Measurements from ENCODE around the gene FOXRED1. TPM values are rescaled to one million over a fixed set of nuclear protein-coding genes. Genes with fewer than 3 reads are reported as not detected.
A peak's percentile ranks its signal among the peaks of the same experiment; 100 is the strongest.

The FOXRED1 gene
- total RNA-seq, 1 donor from 2014 or later: 16.3 TPM

DNA sequence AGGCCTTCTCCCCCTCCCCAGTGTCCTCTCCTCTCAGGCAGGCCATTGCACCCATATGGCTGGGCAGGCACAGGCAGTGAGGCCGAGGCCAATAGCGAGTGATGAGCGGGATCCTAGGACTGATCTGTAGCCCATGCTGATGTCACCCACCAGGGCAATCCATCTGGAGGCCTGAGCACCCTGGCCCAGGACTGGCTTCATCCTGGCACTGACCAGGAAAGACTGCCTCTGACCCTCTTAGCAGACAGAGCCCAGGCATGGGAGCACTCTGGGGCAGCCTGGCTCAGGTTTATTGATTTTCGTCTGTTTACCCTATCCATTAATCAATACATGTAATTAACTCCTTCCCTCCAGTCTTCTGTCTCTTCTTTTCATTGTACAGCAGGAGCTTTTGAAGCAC is 8.8 kb downstream of the FOXRED1 start:
- Histone ChIP-seq H3K4me2 (ENCODE audit: low read length) (no peak overlapping the region), H3K27me3 (ENCODE audit: insufficient read depth, low read length) (no peaks in the 10 kb centered on the region), H2AFZ (ENCODE audit: low read depth, low read length) (no peak overlapping the region), H3K27ac (ENCODE audit: low read depth, low read length) (no peak overlapping the region), H3K4me1 (ENCODE audit: insufficient read depth, low read length) (peaks cover 8% of the 10 kb centered on the region), H3K9me3 (ENCODE audit: insufficient read depth, low read depth, low read length) (no peaks in the 10 kb centered on the region), H4K20me1 (ENCODE audit: insufficient read depth, low read length) (no peaks in the 10 kb centered on the region), H3K9ac (ENCODE audit: low read length) (no peak overlapping the region), H3K79me2 (ENCODE audit: insufficient read depth, low read length) (no peaks in the 10 kb centered on the region), H3K36me3 (ENCODE audit: insufficient read depth, low read length) (peaks cover 9% of the 10 kb centered on the region), H3K4me3 (ENCODE audit: insufficient read depth, low read depth, low read length) (no peak overlapping the region)
- no peak for TF ChIP-seq EZH2 (IDR thresholded peaks at IDR 0.05; ENCODE audit: insufficient read depth, low read length)
- TF ChIP-seq, protein P1, sequence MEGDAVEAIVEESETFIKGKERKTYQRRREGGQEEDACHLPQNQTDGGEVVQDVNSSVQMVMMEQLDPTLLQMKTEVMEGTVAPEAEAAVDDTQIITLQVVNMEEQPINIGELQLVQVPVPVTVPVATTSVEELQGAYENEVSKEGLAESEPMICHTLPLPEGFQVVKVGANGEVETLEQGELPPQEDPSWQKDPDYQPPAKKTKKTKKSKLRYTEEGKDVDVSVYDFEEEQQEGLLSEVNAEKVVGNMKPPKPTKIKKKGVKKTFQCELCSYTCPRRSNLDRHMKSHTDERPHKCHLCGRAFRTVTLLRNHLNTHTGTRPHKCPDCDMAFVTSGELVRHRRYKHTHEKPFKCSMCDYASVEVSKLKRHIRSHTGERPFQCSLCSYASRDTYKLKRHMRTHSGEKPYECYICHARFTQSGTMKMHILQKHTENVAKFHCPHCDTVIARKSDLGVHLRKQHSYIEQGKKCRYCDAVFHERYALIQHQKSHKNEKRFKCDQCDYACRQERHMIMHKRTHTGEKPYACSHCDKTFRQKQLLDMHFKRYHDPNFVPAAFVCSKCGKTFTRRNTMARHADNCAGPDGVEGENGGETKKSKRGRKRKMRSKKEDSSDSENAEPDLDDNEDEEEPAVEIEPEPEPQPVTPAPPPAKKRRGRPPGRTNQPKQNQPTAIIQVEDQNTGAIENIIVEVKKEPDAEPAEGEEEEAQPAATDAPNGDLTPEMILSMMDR (IDR thresholded peaks at IDR 0.05; ENCODE audit: insufficient read depth, low read depth, low read length): no peak
- Mint-ChIP-seq H3K27me3 (ENCODE audit: low read depth, unreplicated experiment) (no peaks in the 10 kb centered on the region), H3K9me3 (ENCODE audit: unreplicated experiment) (peaks cover 2% of the 10 kb centered on the region), H3K4me1 (ENCODE audit: low read depth, unreplicated experiment) (no peaks in the 10 kb centered on the region), H3K27ac (ENCODE audit: unreplicated experiment) (no peak overlapping the region), H3K36me3 (ENCODE audit: low read depth, unreplicated experiment) (peaks cover 3% of the 10 kb centered on the region), H3K4me3 (ENCODE audit: unreplicated experiment) (no peak overlapping the region)
- DNase-seq (ENCODE audit: low read depth) (no peak), FAIRE-seq (no peak)

DNA sequence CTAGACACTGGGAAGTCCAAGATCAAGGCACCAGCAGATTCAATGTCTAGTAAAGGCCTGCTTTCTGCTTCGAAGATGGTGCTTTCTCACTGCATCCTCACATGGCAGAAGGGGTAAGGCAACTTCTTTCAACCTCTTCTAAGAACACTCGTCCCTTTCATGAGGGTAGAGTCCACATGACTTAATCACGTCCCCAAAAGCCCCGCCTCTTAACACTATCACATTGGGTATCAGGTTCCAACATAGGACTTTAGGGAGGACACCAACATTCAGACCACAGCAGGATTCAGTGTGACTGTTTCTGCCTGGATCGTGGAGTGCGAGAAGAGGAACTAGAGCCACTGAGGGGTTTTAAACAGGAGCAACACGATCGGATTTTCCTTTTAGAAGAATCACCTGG is 10.2 kb downstream of the FOXRED1 start:
- no peaks in the 10 kb centered on the region for H3K27me3 ChIP-seq (ENCODE audit: insufficient read depth, low read length)
- no peak overlapping the region for H3K27ac ChIP-seq (ENCODE audit: low read depth, low read length)
- no peak overlapping the region for H3K9ac ChIP-seq (ENCODE audit: low read length)
- H3K4me3 ChIP-seq (ENCODE audit: insufficient read depth, low read depth, low read length): no peak overlapping the region
- DNase-seq (ENCODE audit: low read depth): no peak
- peaks cover 3% of the 10 kb centered on the region for H3K36me3 Mint-ChIP-seq (ENCODE audit: low read depth, unreplicated experiment)
- H3K9me3 Mint-ChIP-seq (ENCODE audit: unreplicated experiment): peaks cover 2% of the 10 kb centered on the region
- no peak overlapping the region for H3K4me2 ChIP-seq (ENCODE audit: low read length)
- peaks cover 5% of the 10 kb centered on the region for H3K36me3 ChIP-seq (ENCODE audit: insufficient read depth, low read length)
- no peak overlapping the region for H3K4me3 Mint-ChIP-seq (ENCODE audit: unreplicated experiment)
- H3K4me1 ChIP-seq (ENCODE audit: insufficient read depth, low read length): peaks cover 18% of the 10 kb centered on the region
- no peaks in the 10 kb centered on the region for H3K9me3 ChIP-seq (ENCODE audit: insufficient read depth, low read depth, low read length)
- H4K20me1 ChIP-seq (ENCODE audit: insufficient read depth, low read length): no peaks in the 10 kb centered on the region
- TF ChIP-seq, protein P1 (IDR thresholded peaks at IDR 0.05; ENCODE audit: insufficient read depth, low read depth, low read length): no peak
- TF ChIP-seq EZH2 (IDR thresholded peaks at IDR 0.05; ENCODE audit: insufficient read depth, low read length): no peak
- no peak overlapping the region for H2AFZ ChIP-seq (ENCODE audit: low read depth, low read length)
- peaks cover 2% of the 10 kb centered on the region for H3K79me2 ChIP-seq (ENCODE audit: insufficient read depth, low read length)
- FAIRE-seq: no peak
- H3K4me1 Mint-ChIP-seq (ENCODE audit: low read depth, unreplicated experiment): peaks cover 4% of the 10 kb centered on the region
- no peak overlapping the region for H3K27ac Mint-ChIP-seq (ENCODE audit: unreplicated experiment)
- no peaks in the 10 kb centered on the region for H3K27me3 Mint-ChIP-seq (ENCODE audit: low read depth, unreplicated experiment)

DNA sequence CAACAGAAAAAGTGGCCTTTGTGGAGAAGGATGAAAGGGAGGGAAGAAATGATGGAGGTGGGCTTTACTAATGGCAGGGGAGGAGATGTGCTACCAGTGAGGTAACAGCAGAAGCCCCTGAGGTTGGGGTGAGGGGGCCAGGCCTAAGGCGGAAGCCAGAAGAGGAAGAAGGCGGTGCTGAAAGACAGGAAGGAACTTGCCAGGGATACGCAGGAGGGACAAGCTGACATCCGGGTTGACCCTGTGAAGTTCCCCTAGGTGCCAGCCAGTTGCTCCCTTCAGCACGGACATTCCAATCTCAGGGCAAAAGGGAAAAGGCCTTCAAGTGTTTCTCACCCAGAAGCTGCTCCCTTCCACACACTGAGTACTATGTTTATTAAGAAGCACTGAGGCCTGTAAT is 11.6 kb downstream of the FOXRED1 start:
- Histone ChIP-seq H3K27me3 (ENCODE audit: insufficient read depth, low read length) (no peaks in the 10 kb centered on the region), H3K9me3 (ENCODE audit: insufficient read depth, low read depth, low read length) (no peaks in the 10 kb centered on the region), H3K36me3 (ENCODE audit: insufficient read depth, low read length) (peaks cover 2% of the 10 kb centered on the region), H4K20me1 (ENCODE audit: insufficient read depth, low read length) (no peaks in the 10 kb centered on the region), H2AFZ (ENCODE audit: low read depth, low read length) (no peak overlapping the region), H3K4me1 (ENCODE audit: insufficient read depth, low read length) (peaks cover 19% of the 10 kb centered on the region), H3K27ac (ENCODE audit: low read depth, low read length) (no peak overlapping the region), H3K4me3 (ENCODE audit: insufficient read depth, low read depth, low read length) (no peak overlapping the region), H3K4me2 (ENCODE audit: low read length) (no peak overlapping the region), H3K9ac (ENCODE audit: low read length) (no peak overlapping the region), H3K79me2 (ENCODE audit: insufficient read depth, low read length) (peaks cover 2% of the 10 kb centered on the region)
- Mint-ChIP-seq H3K27ac (ENCODE audit: unreplicated experiment) (no peak overlapping the region), H3K36me3 (ENCODE audit: low read depth, unreplicated experiment) (peaks cover 3% of the 10 kb centered on the region), H3K9me3 (ENCODE audit: unreplicated experiment) (peaks cover 2% of the 10 kb centered on the region), H3K4me1 (ENCODE audit: low read depth, unreplicated experiment) (peaks cover 8% of the 10 kb centered on the region), H3K4me3 (ENCODE audit: unreplicated experiment) (peak overlapping the region; percentile 57), H3K27me3 (ENCODE audit: low read depth, unreplicated experiment) (no peaks in the 10 kb centered on the region)
- TF ChIP-seq EZH2 (IDR thresholded peaks at IDR 0.05; ENCODE audit: insufficient read depth, low read length): no peak
- no peak for FAIRE-seq
- no peak for DNase-seq (ENCODE audit: low read depth)

All from astrocyte (in vitro differentiated cells and primary cell).